H1 (cell line): ENCODE measurements around the gene STARD13.

Experiments used
- BACH1 ChIP-seq: IDR thresholded peaks from 2 replicates; pipeline ENCODE4 v1.6.1; 2012; ENCODE audit warnings: low read length, improper control_type of control experiment
- CREB1 ChIP-seq: IDR thresholded peaks from 2 replicates; pipeline ENCODE4 v1.6.1; 2012; ENCODE audit warnings: inconsistent platforms
- EP300 ChIP-seq, 2 experiments: IDR thresholded peaks; 1 replicate in 1 of 2; 2 replicates in 1 of 2; pipeline ENCODE4 v1.6.1; 2011 to 2012; ENCODE audit warnings: low read depth in 2 of 2, low read length in 2 of 2, mild to moderate bottlenecking in 2 of 2, borderline replicate concordance in 1 of 2, inconsistent platforms in 1 of 2, moderate library complexity in 1 of 2
- EZH2 ChIP-seq: fragments of 200-600 bp; sonication (generic); IDR thresholded peaks from 2 replicates; pipeline ENCODE4 v1.7.1; 2012; ENCODE audit warnings: low read depth, mild to moderate bottlenecking, moderate library complexity, low read length, inconsistent platforms; ENCODE audit not compliant: severe bottlenecking
- JUN ChIP-seq: IDR thresholded peaks from 2 replicates; pipeline ENCODE4 v1.6.1; 2011; ENCODE audit warnings: low read depth, mild to moderate bottlenecking, improper control_type of control experiment, low read length
- NANOG ChIP-seq: IDR thresholded peaks from 2 replicates; pipeline ENCODE4 v1.6.1; 2011; ENCODE audit warnings: low read length, low read depth, mild to moderate bottlenecking, inconsistent platforms; ENCODE audit not compliant: insufficient read depth, poor library complexity, severe bottlenecking
- POLR2AphosphoS5 ChIP-seq: IDR thresholded peaks from 2 replicates; pipeline ENCODE4 v1.6.1; 2011; ENCODE audit warnings: low read depth, low read length
- RAD21 ChIP-seq, 2 experiments: IDR thresholded peaks in 1 of 2; conservative IDR thresholded peaks in 1 of 2; 2 replicates each; pipeline ENCODE4 v1.6.1; 2011; ENCODE audit warnings: low read depth in 2 of 2, low read length in 2 of 2, improper control_type of control experiment in 1 of 2, inconsistent platforms in 1 of 2, mild to moderate bottlenecking in 1 of 2, moderate library complexity in 1 of 2
- RBBP5 ChIP-seq: IDR thresholded peaks from 2 replicates; pipeline ENCODE4 v1.7.1; 2012; ENCODE audit warnings: low read depth, mild to moderate bottlenecking, inconsistent platforms, low read length, moderate library complexity, borderline replicate concordance
- RXRA ChIP-seq: IDR thresholded peaks from 2 replicates; pipeline ENCODE4 v1.6.1; 2011; ENCODE audit warnings: low read depth, mild to moderate bottlenecking, low read length, moderate library complexity; ENCODE audit not compliant: insufficient read depth
- YY1 ChIP-seq: IDR thresholded peaks from 2 replicates; pipeline ENCODE4 v1.6.1; 2011; ENCODE audit warnings: low read depth, mild to moderate bottlenecking, low read length
- TF ChIP-seq, protein P1 (sequence below): IDR thresholded peaks from 2 replicates; pipeline ENCODE4 v1.6.1; 2011; ENCODE audit warnings: low read length, improper control_type of control experiment
- TF ChIP-seq, protein P2 (sequence below), 3 experiments: IDR thresholded peaks; 1 replicate in 2 of 3; 2 replicates in 1 of 3; pipeline versions ENCODE4 v1.5.1 to v1.6.1; 2011; ENCODE audit warnings: low read length in 3 of 3, mild to moderate bottlenecking in 3 of 3, inconsistent platforms in 2 of 3, low read depth in 1 of 3, moderate library complexity in 1 of 3; ENCODE audit not compliant: insufficient read depth in 1 of 3; ENCODE audit errors: control extremely low read depth in 1 of 3
- TF ChIP-seq, protein P3 (sequence below): IDR thresholded peaks from 2 replicates; pipeline ENCODE4 v1.6.1; 2012; ENCODE audit warnings: low read length, inconsistent platforms

DNA sequence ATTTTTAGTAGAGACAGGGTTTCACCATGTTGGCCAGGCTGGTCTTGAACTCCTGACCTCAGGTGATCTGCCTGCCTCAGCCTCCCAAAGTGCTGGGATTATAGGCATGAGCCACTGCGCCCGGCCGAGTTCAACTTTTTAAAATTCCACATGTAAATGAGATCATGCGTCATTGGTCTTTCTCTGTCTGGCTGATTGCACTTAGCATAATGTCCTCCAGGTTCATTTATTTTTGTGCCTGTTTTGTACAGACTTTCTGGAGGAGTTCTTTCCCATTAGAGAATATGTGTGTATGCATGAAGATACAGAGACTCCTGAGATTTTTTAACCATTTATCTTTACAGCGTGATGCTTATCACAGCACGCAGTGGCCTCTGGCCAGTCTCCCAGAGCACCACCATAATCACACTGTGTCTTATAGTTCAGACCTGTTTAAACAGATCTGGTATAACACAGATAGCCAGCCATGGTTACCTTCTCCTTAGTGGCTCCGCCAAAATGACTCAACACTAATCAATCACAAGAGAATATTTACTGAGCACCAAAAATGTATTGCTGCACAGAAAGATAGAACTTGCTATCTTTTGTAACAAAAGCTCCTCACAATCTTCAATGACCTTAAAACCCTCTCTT, 11.4 kb upstream of the STARD13 start:
- no peak for TF ChIP-seq EP300 (IDR thresholded peaks at IDR 0.05; ENCODE audit: borderline replicate concordance in 1 of 2, low read depth in 2 of 2, low read length in 2 of 2)
- no peak for TF ChIP-seq YY1
- no peak for TF ChIP-seq RBBP5
- TF ChIP-seq, protein P1, sequence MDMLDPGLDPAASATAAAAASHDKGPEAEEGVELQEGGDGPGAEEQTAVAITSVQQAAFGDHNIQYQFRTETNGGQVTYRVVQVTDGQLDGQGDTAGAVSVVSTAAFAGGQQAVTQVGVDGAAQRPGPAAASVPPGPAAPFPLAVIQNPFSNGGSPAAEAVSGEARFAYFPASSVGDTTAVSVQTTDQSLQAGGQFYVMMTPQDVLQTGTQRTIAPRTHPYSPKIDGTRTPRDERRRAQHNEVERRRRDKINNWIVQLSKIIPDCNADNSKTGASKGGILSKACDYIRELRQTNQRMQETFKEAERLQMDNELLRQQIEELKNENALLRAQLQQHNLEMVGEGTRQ = no peak
- TF ChIP-seq POLR2AphosphoS5 = no peak
- no peak for TF ChIP-seq NANOG
- TF ChIP-seq BACH1 = no peak
- TF ChIP-seq JUN = no peak
- TF ChIP-seq, protein P2, sequence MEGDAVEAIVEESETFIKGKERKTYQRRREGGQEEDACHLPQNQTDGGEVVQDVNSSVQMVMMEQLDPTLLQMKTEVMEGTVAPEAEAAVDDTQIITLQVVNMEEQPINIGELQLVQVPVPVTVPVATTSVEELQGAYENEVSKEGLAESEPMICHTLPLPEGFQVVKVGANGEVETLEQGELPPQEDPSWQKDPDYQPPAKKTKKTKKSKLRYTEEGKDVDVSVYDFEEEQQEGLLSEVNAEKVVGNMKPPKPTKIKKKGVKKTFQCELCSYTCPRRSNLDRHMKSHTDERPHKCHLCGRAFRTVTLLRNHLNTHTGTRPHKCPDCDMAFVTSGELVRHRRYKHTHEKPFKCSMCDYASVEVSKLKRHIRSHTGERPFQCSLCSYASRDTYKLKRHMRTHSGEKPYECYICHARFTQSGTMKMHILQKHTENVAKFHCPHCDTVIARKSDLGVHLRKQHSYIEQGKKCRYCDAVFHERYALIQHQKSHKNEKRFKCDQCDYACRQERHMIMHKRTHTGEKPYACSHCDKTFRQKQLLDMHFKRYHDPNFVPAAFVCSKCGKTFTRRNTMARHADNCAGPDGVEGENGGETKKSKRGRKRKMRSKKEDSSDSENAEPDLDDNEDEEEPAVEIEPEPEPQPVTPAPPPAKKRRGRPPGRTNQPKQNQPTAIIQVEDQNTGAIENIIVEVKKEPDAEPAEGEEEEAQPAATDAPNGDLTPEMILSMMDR (IDR thresholded peaks at IDR 0.05; ENCODE audit: control extremely low read depth in 1 of 3, insufficient read depth in 1 of 3, low read depth in 1 of 3, low read length in 3 of 3) = no peak
- TF ChIP-seq, protein P3, sequence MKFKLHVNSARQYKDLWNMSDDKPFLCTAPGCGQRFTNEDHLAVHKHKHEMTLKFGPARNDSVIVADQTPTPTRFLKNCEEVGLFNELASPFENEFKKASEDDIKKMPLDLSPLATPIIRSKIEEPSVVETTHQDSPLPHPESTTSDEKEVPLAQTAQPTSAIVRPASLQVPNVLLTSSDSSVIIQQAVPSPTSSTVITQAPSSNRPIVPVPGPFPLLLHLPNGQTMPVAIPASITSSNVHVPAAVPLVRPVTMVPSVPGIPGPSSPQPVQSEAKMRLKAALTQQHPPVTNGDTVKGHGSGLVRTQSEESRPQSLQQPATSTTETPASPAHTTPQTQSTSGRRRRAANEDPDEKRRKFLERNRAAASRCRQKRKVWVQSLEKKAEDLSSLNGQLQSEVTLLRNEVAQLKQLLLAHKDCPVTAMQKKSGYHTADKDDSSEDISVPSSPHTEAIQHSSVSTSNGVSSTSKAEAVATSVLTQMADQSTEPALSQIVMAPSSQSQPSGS = no peak
- TF ChIP-seq RXRA = no peak
- TF ChIP-seq RAD21 (IDR thresholded peaks at IDR 0.05 in 1 of 2, conservative IDR thresholded peaks at IDR 0.05 in 1 of 2; ENCODE audit: low read depth in 2 of 2, low read length in 2 of 2) = no peak
- TF ChIP-seq CREB1 = no peak
- TF ChIP-seq EZH2 = no peak
